Frontal cortex (tissue), 4 donors: ENCODE measurements around the gene CAMTA2. TPM values are rescaled to one million over a fixed set of nuclear protein-coding genes. Genes with fewer than 3 reads are reported as not detected.
"Not testable (repeated sequence)": the region's sequence is repeated elsewhere in the genome, so short reads cannot be mapped to it uniquely, and the experiment has no call there.

Experiments used
- DNase-seq, 2 donors: peaks; one replicate each; pipeline ENCODE4 v3.0.0; 2012; ENCODE audit warnings: low spot score in 2 of 2
- FAIRE-seq: peaks from 2 replicates; lab custom pipeline; 2012; peaks lifted over from hg19 to GRCh38; lab: Jason Lieb, UNC
- small RNA-seq: library from RNA; depleted of rRNA; stranded (forward); fragments of <200 nt; gene quantifications from one replicate; pipeline ENCODE3, GENCODE V24; 2014
- total RNA-seq: library from RNA; depleted of rRNA; stranded (reverse); fragments of >200 nt; gene quantifications from one replicate; pipeline ENCODE4 v1.2.3, GENCODE V29; 2014
- donor health status: control.
- donor health status: control.
- donor health status: control.

CAMTA2 gene
- total RNA-seq, 1 donor from 2014 or later, result 3.3 TPM

DNA sequence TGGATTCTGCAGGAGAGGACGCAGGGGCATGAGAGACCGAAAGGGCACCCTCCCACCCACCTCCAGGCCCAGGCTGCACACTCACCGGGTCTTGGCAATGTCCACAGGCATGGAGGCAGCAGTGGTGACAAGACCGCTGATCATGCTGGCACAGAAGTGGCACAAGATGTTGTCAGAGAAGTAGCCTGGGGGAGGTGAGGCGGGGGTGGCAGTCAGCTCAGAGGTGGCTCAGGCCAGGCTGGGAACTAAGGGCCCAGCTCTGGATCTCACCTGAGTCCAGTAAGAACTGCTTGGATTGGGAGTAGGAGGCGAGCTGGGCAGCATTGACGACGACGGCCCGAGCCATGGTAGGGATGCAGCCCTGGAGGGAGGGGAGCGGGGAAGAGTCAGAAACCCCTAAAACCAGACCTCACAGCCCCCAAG is 49.4 kb downstream of the CAMTA2 start:
- no peak for FAIRE-seq

GRCh38 chr17:4937553-4937952 is 49.9 kb downstream of the CAMTA2 start:
- DNase-seq (no peak), FAIRE-seq (no peak)

More for the DNA sequence above, 49.4 kb downstream of the CAMTA2 start:
- no peak for DNase-seq

- FAIRE-seq (no peak), DNase-seq (no peak)
These were observed 51.0 kb downstream of the CAMTA2 start for GRCh38 chr17:4936436-4936835.

- no peak for FAIRE-seq
- DNase-seq, result no peak
These were observed 51.8 kb downstream of the CAMTA2 start for GRCh38 chr17:4935650-4936049.

GRCh38 chr17:4934173-4934979 is 53.1 kb downstream of the CAMTA2 start:
- DNase-seq, result no peak

GRCh38 chr17:4933646-4934045 is 53.8 kb downstream of the CAMTA2 start:
- no peak for FAIRE-seq
- no peak for DNase-seq

More at GRCh38 chr17:4934173-4934979, 53.1 kb downstream of the CAMTA2 start:
- no peak for FAIRE-seq

GRCh38 chr17:4932756-4933155 is 54.7 kb downstream of the CAMTA2 start:
- FAIRE-seq (no peak), DNase-seq (no peak)

DNA sequence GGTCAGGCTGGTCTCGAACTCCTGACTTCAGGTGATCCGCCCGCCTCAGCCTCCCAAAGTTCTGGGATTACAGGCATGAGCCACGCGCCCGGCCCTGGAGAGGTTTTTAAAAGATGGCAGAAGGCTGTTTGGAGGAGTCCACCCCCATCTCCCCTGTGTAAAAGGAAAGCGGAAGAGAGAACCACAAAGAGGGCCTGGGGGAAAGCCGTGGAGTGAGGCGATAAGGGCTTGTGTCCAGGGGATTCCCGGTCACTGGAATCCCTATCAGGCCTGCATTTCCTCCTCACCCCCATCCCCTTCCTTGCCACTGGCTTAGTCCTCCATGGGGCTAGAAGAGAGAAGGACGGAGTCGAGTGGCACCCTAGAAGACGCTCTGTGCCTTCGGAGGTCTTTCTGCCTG is 55.5 kb downstream of the CAMTA2 start, which contains the start of gene GP1BA:
Gene GP1BA, plus strand, starts transcription at position 315 of the 400 bp plus-strand sequence. CDS start 328 bp downstream, outside the sequence.
- FAIRE-seq, result no peak
- DNase-seq, result no peak

DNA sequence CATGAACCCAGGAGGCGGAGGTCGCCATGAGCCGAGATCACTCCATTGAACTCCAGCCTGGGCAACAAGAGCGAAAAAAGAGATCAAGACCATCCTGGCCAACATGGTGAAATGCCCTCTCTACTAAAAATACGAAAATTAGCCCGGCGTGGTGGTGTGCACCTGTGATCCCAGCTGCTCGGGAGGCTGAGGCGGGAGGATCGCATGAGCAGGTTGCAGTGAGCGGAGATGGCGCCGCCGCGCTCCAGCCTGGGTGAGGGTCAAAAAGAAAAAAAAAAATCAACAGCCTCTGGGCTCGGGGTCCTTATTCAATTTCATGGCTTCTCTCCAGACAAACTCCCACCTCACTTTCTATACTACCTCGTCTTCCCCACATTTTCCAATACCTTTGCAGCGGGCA is 58.6 kb downstream of the CAMTA2 start:
- FAIRE-seq (no peak), DNase-seq (no peak)

GRCh38 chr17:4926577-4927335 is 60.7 kb downstream of the CAMTA2 start:
- not testable (repeated sequence) for FAIRE-seq, DNase-seq

- no peak for DNase-seq
- FAIRE-seq, result no peak
These were observed 66.2 kb downstream of the CAMTA2 start for GRCh38 chr17:4921320-4921719.

DNA sequence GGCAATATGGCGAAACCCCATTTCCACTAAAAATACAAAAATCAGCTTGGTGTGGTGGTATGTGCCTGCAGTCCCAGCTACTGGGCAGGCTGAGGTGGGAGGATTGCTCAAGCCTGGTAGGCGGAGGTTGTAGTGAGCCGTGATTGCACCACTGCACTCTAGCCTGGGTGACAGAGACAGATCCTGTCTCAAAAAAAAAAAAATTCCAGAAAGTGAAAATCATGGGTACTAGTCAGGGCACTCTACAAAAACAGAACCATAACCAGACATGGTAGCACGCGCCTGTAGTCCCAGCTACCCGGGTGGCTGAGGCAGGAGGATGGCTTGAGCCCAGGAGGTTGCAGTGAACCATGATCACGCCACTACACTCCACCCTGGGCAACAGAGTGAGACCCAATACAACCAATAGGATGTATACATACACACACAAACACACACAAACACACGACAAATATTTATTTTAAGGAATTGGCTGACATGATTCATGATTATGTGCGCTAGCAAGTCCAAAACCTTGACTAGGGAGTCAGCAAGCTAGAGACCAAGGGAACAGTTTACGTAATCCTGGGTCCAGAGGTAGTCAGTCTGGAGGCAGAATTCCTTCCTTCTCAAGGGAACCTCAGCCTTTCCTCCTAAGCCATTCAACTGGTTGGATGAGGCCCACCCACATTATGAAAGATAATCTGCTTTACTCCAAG is 67.0 kb downstream of the CAMTA2 start:
- FAIRE-seq (no peak), DNase-seq (no peak)

DNA sequence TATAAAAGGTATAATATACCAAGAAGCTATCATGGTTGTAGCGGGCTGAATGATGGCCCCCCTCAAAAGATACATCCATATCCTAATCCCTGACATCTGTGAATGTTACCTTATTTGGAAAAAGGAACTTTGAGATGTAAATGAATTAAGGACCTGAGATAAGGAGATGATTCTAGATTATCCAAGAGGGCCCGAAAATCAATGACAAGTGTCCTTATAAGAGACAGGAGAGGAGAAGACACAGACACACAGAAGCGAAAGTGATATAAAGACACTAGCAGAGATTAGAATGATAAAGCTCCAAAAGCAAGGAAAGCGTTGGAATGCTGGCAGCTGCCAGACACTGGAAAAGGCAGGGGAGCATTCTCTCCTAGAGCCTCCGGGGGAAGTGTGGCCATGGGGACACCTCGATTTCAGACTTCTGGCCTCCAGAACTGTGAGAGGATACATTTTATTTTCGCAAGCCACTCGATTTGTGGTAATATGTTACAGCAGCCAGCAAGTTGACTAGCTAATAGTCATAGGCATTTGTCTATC is 67.9 kb downstream of the CAMTA2 start:
- no peak for DNase-seq
- FAIRE-seq, result no peak

Small RNAs within 50 kb of the gene (small RNA-seq; reads per million reads assigned to genes)
- not detected for gene MIR6864
- gene MIR6865, result not detected

Other genes starting within 250 kb of the CAMTA2 start
- gene ZMYND15, start 247.8 kb downstream of the CAMTA2 start, total RNA-seq, result not detected
- gene CXCL16, start 247.7 kb downstream of the CAMTA2 start, total RNA-seq, result under 0.01 TPM
- gene TM4SF5, start 215.8 kb downstream of the CAMTA2 start, total RNA-seq, result not detected
- 1.2 TPM for gene VMO1, start 201.3 kb downstream of the CAMTA2 start, total RNA-seq
- gene GLTPD2, start 198.7 kb downstream of the CAMTA2 start, total RNA-seq, result not detected
- 73.4 TPM for gene PSMB6, start 191.5 kb downstream of the CAMTA2 start, total RNA-seq
- 8.6 TPM for gene PLD2, start 180.5 kb downstream of the CAMTA2 start, total RNA-seq
- gene MINK1, start 154.3 kb downstream of the CAMTA2 start, total RNA-seq, result 15.9 TPM
- gene C17orf107, start 88.1 kb downstream of the CAMTA2 start, total RNA-seq, result 2.4 TPM
- gene CHRNE, start 84.6 kb downstream of the CAMTA2 start, total RNA-seq, result 0.82 TPM
- gene GP1BA, start 55.4 kb downstream of the CAMTA2 start, total RNA-seq, result not detected
- gene SLC25A11, start 47.6 kb downstream of the CAMTA2 start, total RNA-seq, result 59.1 TPM
- 13.0 TPM for gene RNF167, start 47.4 kb downstream of the CAMTA2 start, total RNA-seq
- gene PFN1, start 39.1 kb downstream of the CAMTA2 start, total RNA-seq, result 69.3 TPM
- 0.82 TPM for gene ENO3, start 36.6 kb downstream of the CAMTA2 start, total RNA-seq
- gene SPAG7, start 19.9 kb downstream of the CAMTA2 start, total RNA-seq, result 27.7 TPM
- gene INCA1, start 9.8 kb upstream of the CAMTA2 start, total RNA-seq, result not detected
- gene KIF1C, start 10.3 kb upstream of the CAMTA2 start, total RNA-seq, result 10.2 TPM
- gene SLC52A1, start 47.8 kb upstream of the CAMTA2 start, total RNA-seq, result not detected
- 9.4 TPM for gene ZFP3, start 90.8 kb upstream of the CAMTA2 start, total RNA-seq
- gene ZNF232, start 124.2 kb upstream of the CAMTA2 start, total RNA-seq, result 17.1 TPM
- gene USP6, start 128.4 kb upstream of the CAMTA2 start, total RNA-seq, result under 0.01 TPM
- 26.9 TPM for gene ZNF594, start 204.2 kb upstream of the CAMTA2 start, total RNA-seq
- gene SCIMP, start 247.2 kb upstream of the CAMTA2 start, total RNA-seq, result under 0.01 TPM